Activated T-helper 17 cell treated with anti-CD3 and anti-CD28 coated beads, Interleukin-2, amount 50 U/mL, for 72 hours (primary cell): ENCODE data around the gene PSRC1. TPM values are rescaled to one million over a fixed set of nuclear protein-coding genes. Genes with fewer than 3 reads are reported as not detected.
A peak's percentile ranks its signal among the peaks of the same experiment; 100 is the strongest.

Experiments
- ATAC-seq: fragments of 150-1000 bp; cut with Tn5 transposase; replicated peaks from 2 replicates; pipeline ENCODE4 v1.10.0; 2021; ENCODE audit warnings: mild to moderate bottlenecking, moderate library complexity
- H3K27ac Mint-ChIP-seq: one replicate; pipeline ENCODE4 v1.8.0; 2022; ENCODE audit warnings: mixed read lengths
- H3K27me3 Mint-ChIP-seq: one replicate; pipeline ENCODE4 v1.8.0; 2022; ENCODE audit warnings: mixed read lengths
- H3K36me3 Mint-ChIP-seq: one replicate; pipeline ENCODE4 v1.8.0; 2022; ENCODE audit warnings: low read depth, mild to moderate bottlenecking, mixed read lengths
- H3K4me1 Mint-ChIP-seq: one replicate; pipeline ENCODE4 v1.8.0; 2022; ENCODE audit warnings: mixed read lengths
- H3K4me3 Mint-ChIP-seq: one replicate; pipeline ENCODE4 v1.8.0; 2022; ENCODE audit warnings: mild to moderate bottlenecking, mixed read lengths
- H3K9me3 Mint-ChIP-seq: one replicate; pipeline ENCODE4 v1.8.0; 2022; ENCODE audit warnings: mixed read lengths
- total RNA-seq, 2 donors: library from RNA; stranded (reverse); gene quantifications; one replicate each; pipeline ENCODE4 v1.2.3, GENCODE V29; 2022

Gene PSRC1
- total RNA-seq, 2 donors from 2014 or later, result 17.5 to 20.3 TPM

GRCh38 chr1:109252167-109252892 is 30.6 kb downstream of the PSRC1 start:
- Mint-ChIP-seq H3K36me3 (no peaks in the 10 kb centered on the region), H3K4me1 (no peaks in the 10 kb centered on the region), H3K27me3 (no peaks in the 10 kb centered on the region), H3K27ac (no peak overlapping the region), H3K9me3 (no peaks in the 10 kb centered on the region), H3K4me3 (no peak overlapping the region)
- ATAC-seq, result no peak

- no peak for ATAC-seq
- H3K36me3 Mint-ChIP-seq, result no peaks in the 10 kb centered on the region
- no peak overlapping the region for H3K27ac Mint-ChIP-seq
- no peaks in the 10 kb centered on the region for H3K4me1 Mint-ChIP-seq
- no peaks in the 10 kb centered on the region for H3K9me3 Mint-ChIP-seq
- H3K4me3 Mint-ChIP-seq, result peak overlapping the region; percentile 44
- peaks cover 2% of the 10 kb centered on the region for H3K27me3 Mint-ChIP-seq
Observed at GRCh38 chr1:109251277-109252166, 31.4 kb downstream of the PSRC1 start.

- peak overlapping the region; percentile 44 for H3K4me3 Mint-ChIP-seq
- H3K27me3 Mint-ChIP-seq, result peaks cover 4% of the 10 kb centered on the region
- H3K36me3 Mint-ChIP-seq, result no peaks in the 10 kb centered on the region
- H3K4me1 Mint-ChIP-seq, result no peaks in the 10 kb centered on the region
- no peak overlapping the region for H3K27ac Mint-ChIP-seq
- H3K9me3 Mint-ChIP-seq, result no peaks in the 10 kb centered on the region
- ATAC-seq, result no peak
Observed at GRCh38 chr1:109250454-109251276, 32.3 kb downstream of the PSRC1 start.

- Mint-ChIP-seq H3K36me3 (no peaks in the 10 kb centered on the region), H3K27ac (no peak overlapping the region), H3K4me3 (peak overlapping the region; percentile 44), H3K27me3 (peaks cover 4% of the 10 kb centered on the region), H3K9me3 (no peaks in the 10 kb centered on the region), H3K4me1 (no peaks in the 10 kb centered on the region)
- peak; percentile 58 for ATAC-seq
Observed at GRCh38 chr1:109249654-109250401, 33.1 kb downstream of the PSRC1 start.

- Mint-ChIP-seq H3K36me3 (no peaks in the 10 kb centered on the region), H3K27ac (no peak within 1 kb of the TSS), H3K4me3 (peak within 1 kb of the TSS; percentile 50), H3K27me3 (peaks cover 9% of the 10 kb centered on the region), H3K4me1 (no peaks in the 10 kb centered on the region), H3K9me3 (no peaks in the 10 kb centered on the region)
- ATAC-seq, result peak; percentile 87
Observed at GRCh38 chr1:109248797-109249629, 33.9 kb downstream of the PSRC1 start, which contains the start of gene CELSR2. CELSR2 (plus strand) TSS chr1:109249539; CDS start chr1:109250080, 541 bp downstream.

GRCh38 chr1:109248444-109248796 is 34.5 kb downstream of the PSRC1 start:
- H3K27ac Mint-ChIP-seq, result no peak overlapping the region
- H3K27me3 Mint-ChIP-seq, result peaks cover 9% of the 10 kb centered on the region
- H3K9me3 Mint-ChIP-seq, result no peaks in the 10 kb centered on the region
- H3K36me3 Mint-ChIP-seq, result no peaks in the 10 kb centered on the region
- H3K4me1 Mint-ChIP-seq, result no peaks in the 10 kb centered on the region
- no peak overlapping the region for H3K4me3 Mint-ChIP-seq
- ATAC-seq, result no peak

- H3K4me1 Mint-ChIP-seq, result no peaks in the 10 kb centered on the region
- ATAC-seq, result no peak
- peaks cover 9% of the 10 kb centered on the region for H3K27me3 Mint-ChIP-seq
- no peak overlapping the region for H3K27ac Mint-ChIP-seq
- no peaks in the 10 kb centered on the region for H3K36me3 Mint-ChIP-seq
- H3K4me3 Mint-ChIP-seq, result no peak overlapping the region
- no peaks in the 10 kb centered on the region for H3K9me3 Mint-ChIP-seq
Observed at GRCh38 chr1:109247401-109248365, 35.3 kb downstream of the PSRC1 start.

- Mint-ChIP-seq H3K4me1 (peaks cover 12% of the 10 kb centered on the region), H3K4me3 (no peak overlapping the region), H3K27ac (no peak overlapping the region), H3K9me3 (no peaks in the 10 kb centered on the region), H3K36me3 (no peaks in the 10 kb centered on the region), H3K27me3 (peaks cover 14% of the 10 kb centered on the region)
- ATAC-seq, result no peak
Observed at GRCh38 chr1:109246141-109246551, 36.8 kb downstream of the PSRC1 start.

GRCh38 chr1:109243860-109244552 is 38.9 kb downstream of the PSRC1 start:
- Mint-ChIP-seq H3K27me3 (peaks cover 14% of the 10 kb centered on the region), H3K9me3 (no peaks in the 10 kb centered on the region), H3K4me3 (no peak overlapping the region), H3K4me1 (peaks cover 12% of the 10 kb centered on the region), H3K36me3 (peaks cover 1% of the 10 kb centered on the region), H3K27ac (no peak overlapping the region)
- no peak for ATAC-seq

- H3K4me3 Mint-ChIP-seq, result no peak overlapping the region
- H3K27ac Mint-ChIP-seq, result no peak overlapping the region
- peaks cover 9% of the 10 kb centered on the region for H3K36me3 Mint-ChIP-seq
- H3K9me3 Mint-ChIP-seq, result no peaks in the 10 kb centered on the region
- no peak for ATAC-seq
- peaks cover 14% of the 10 kb centered on the region for H3K27me3 Mint-ChIP-seq
- H3K4me1 Mint-ChIP-seq, result peaks cover 12% of the 10 kb centered on the region
Observed at GRCh38 chr1:109243221-109243620, 39.7 kb downstream of the PSRC1 start.

- H3K9me3 Mint-ChIP-seq, result no peaks in the 10 kb centered on the region
- peak overlapping the region; percentile 24 for H3K27ac Mint-ChIP-seq
- H3K4me3 Mint-ChIP-seq, result no peak overlapping the region
- peaks cover 12% of the 10 kb centered on the region for H3K4me1 Mint-ChIP-seq
- peaks cover 14% of the 10 kb centered on the region for H3K27me3 Mint-ChIP-seq
- ATAC-seq, result no peak
- peaks cover 18% of the 10 kb centered on the region for H3K36me3 Mint-ChIP-seq
Observed at GRCh38 chr1:109242387-109242786, 40.6 kb downstream of the PSRC1 start.

GRCh38 chr1:109241841-109242345 is 41.1 kb downstream of the PSRC1 start:
- H3K4me3 Mint-ChIP-seq, result no peak overlapping the region
- H3K27me3 Mint-ChIP-seq, result peaks cover 14% of the 10 kb centered on the region
- ATAC-seq, result no peak
- H3K9me3 Mint-ChIP-seq, result no peaks in the 10 kb centered on the region
- H3K4me1 Mint-ChIP-seq, result peaks cover 12% of the 10 kb centered on the region
- peaks cover 23% of the 10 kb centered on the region for H3K36me3 Mint-ChIP-seq
- peak overlapping the region; percentile 24 for H3K27ac Mint-ChIP-seq
